ENCODE measurements around the gene PRSS27. TPM values are rescaled to one million over a fixed set of nuclear protein-coding genes. Genes with fewer than 3 reads are reported as not detected.

PRSS27 gene
- total RNA-seq, 1 donor from 2014 or later = 2.3 TPM

DNA sequence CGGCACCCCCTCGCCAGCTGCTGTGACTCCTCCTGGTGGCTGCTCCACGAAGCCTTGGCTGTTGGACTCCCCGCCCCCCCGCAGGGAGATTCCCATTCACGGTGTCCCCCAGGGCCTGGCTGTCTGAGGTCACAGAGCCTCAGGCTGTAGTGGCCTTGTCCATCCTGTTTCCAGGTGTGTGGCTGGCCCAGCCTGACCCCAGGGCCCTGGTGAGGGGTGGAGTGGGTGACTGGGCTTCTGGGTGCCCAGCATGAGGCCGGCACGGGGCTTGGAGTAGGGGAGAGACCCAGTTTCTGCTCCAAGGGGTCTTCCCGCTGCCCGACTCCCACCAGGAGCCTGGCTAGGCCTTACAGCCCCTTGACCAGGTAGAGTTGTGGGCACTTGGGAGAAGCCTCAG is 10.4 kb downstream of the PRSS27 start:
- H3K4me3 Mint-ChIP-seq (ENCODE audit: unreplicated experiment) = no peak overlapping the region
- TF ChIP-seq EZH2 (IDR thresholded peaks at IDR 0.05; ENCODE audit: insufficient read depth, low read length) = no peak
- TF ChIP-seq CTCF (IDR thresholded peaks at IDR 0.05; ENCODE audit: insufficient read depth, low read depth, low read length) = no peak
- no peaks in the 10 kb centered on the region for H3K27me3 ChIP-seq (ENCODE audit: insufficient read depth, low read length)
- no peaks in the 10 kb centered on the region for H3K9me3 Mint-ChIP-seq (ENCODE audit: unreplicated experiment)
- no peak overlapping the region for H3K4me2 ChIP-seq (ENCODE audit: low read length)
- no peak overlapping the region for H3K27ac ChIP-seq (ENCODE audit: low read depth, low read length)
- H3K4me1 Mint-ChIP-seq (ENCODE audit: low read depth, unreplicated experiment) = no peaks in the 10 kb centered on the region
- H3K4me3 ChIP-seq (ENCODE audit: insufficient read depth, low read depth, low read length) = no peak overlapping the region
- H3K36me3 Mint-ChIP-seq (ENCODE audit: low read depth, unreplicated experiment) = peaks cover 1% of the 10 kb centered on the region
- peaks cover 47% of the 10 kb centered on the region for H4K20me1 ChIP-seq (ENCODE audit: insufficient read depth, low read length)
- H2AFZ ChIP-seq (ENCODE audit: low read depth, low read length) = no peak overlapping the region
- H3K9ac ChIP-seq (ENCODE audit: low read length) = no peak overlapping the region
- no peak for DNase-seq (ENCODE audit: low read depth)
- no peak overlapping the region for H3K27ac Mint-ChIP-seq (ENCODE audit: unreplicated experiment)
- H3K36me3 ChIP-seq (ENCODE audit: insufficient read depth, low read length) = peaks cover 7% of the 10 kb centered on the region
- no peak for FAIRE-seq
- H3K79me2 ChIP-seq (ENCODE audit: insufficient read depth, low read length) = peaks cover 5% of the 10 kb centered on the region
- no peaks in the 10 kb centered on the region for H3K9me3 ChIP-seq (ENCODE audit: insufficient read depth, low read depth, low read length)
- H3K27me3 Mint-ChIP-seq (ENCODE audit: low read depth, unreplicated experiment) = no peaks in the 10 kb centered on the region
- no peaks in the 10 kb centered on the region for H3K4me1 ChIP-seq (ENCODE audit: insufficient read depth, low read length)

GRCh38 chr16:2708955-2709587 is 11.0 kb downstream of the PRSS27 start:
- Histone ChIP-seq H3K36me3 (ENCODE audit: insufficient read depth, low read length) (peaks cover 7% of the 10 kb centered on the region), H3K4me1 (ENCODE audit: insufficient read depth, low read length) (no peaks in the 10 kb centered on the region), H3K27ac (ENCODE audit: low read depth, low read length) (no peak overlapping the region), H2AFZ (ENCODE audit: low read depth, low read length) (no peak overlapping the region), H3K4me3 (ENCODE audit: insufficient read depth, low read depth, low read length) (no peak overlapping the region), H3K9me3 (ENCODE audit: insufficient read depth, low read depth, low read length) (no peaks in the 10 kb centered on the region), H4K20me1 (ENCODE audit: insufficient read depth, low read length) (peaks cover 47% of the 10 kb centered on the region), H3K9ac (ENCODE audit: low read length) (no peak overlapping the region), H3K79me2 (ENCODE audit: insufficient read depth, low read length) (peaks cover 5% of the 10 kb centered on the region), H3K27me3 (ENCODE audit: insufficient read depth, low read length) (no peaks in the 10 kb centered on the region), H3K4me2 (ENCODE audit: low read length) (no peak overlapping the region)
- peaks cover 1% of the 10 kb centered on the region for H3K36me3 Mint-ChIP-seq (ENCODE audit: low read depth, unreplicated experiment)
- H3K27me3 Mint-ChIP-seq (ENCODE audit: low read depth, unreplicated experiment) = no peaks in the 10 kb centered on the region
- TF ChIP-seq EZH2 (IDR thresholded peaks at IDR 0.05; ENCODE audit: insufficient read depth, low read length) = no peak
- no peak for TF ChIP-seq CTCF (IDR thresholded peaks at IDR 0.05; ENCODE audit: insufficient read depth, low read depth, low read length)
- no peaks in the 10 kb centered on the region for H3K4me1 Mint-ChIP-seq (ENCODE audit: low read depth, unreplicated experiment)
- FAIRE-seq (no peak), DNase-seq (ENCODE audit: low read depth) (no peak)
- no peak overlapping the region for H3K4me3 Mint-ChIP-seq (ENCODE audit: unreplicated experiment)
- H3K27ac Mint-ChIP-seq (ENCODE audit: unreplicated experiment) = no peak overlapping the region
- no peaks in the 10 kb centered on the region for H3K9me3 Mint-ChIP-seq (ENCODE audit: unreplicated experiment)

DNA sequence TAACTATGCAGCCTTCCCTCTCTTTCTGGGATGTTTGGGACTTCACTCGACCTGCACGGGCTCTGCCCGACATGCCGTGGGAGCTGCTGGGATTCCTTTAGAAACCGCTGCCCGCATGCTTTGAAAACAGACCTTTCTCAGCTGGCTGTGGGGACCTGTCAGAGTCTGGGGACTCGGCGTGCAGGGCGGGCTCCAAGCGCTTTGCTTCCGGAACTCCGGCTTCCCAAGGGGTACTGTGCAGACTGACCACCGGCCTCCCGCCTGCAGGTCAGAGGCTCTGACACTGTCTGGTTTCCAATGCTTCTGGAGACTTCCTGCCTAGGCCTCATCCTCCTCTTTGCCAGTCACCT is 11.8 kb downstream of the PRSS27 start:
- Histone ChIP-seq H3K36me3 (ENCODE audit: insufficient read depth, low read length) (peaks cover 7% of the 10 kb centered on the region), H3K9me3 (ENCODE audit: insufficient read depth, low read depth, low read length) (no peaks in the 10 kb centered on the region), H3K4me3 (ENCODE audit: insufficient read depth, low read depth, low read length) (no peak overlapping the region), H2AFZ (ENCODE audit: low read depth, low read length) (no peak overlapping the region), H3K4me1 (ENCODE audit: insufficient read depth, low read length) (no peaks in the 10 kb centered on the region), H3K4me2 (ENCODE audit: low read length) (no peak overlapping the region), H3K27me3 (ENCODE audit: insufficient read depth, low read length) (no peaks in the 10 kb centered on the region), H3K79me2 (ENCODE audit: insufficient read depth, low read length) (peaks cover 5% of the 10 kb centered on the region), H4K20me1 (ENCODE audit: insufficient read depth, low read length) (peaks cover 55% of the 10 kb centered on the region), H3K27ac (ENCODE audit: low read depth, low read length) (no peak overlapping the region), H3K9ac (ENCODE audit: low read length) (no peak overlapping the region)
- no peak overlapping the region for H3K4me3 Mint-ChIP-seq (ENCODE audit: unreplicated experiment)
- no peaks in the 10 kb centered on the region for H3K27me3 Mint-ChIP-seq (ENCODE audit: low read depth, unreplicated experiment)
- FAIRE-seq = no peak
- H3K4me1 Mint-ChIP-seq (ENCODE audit: low read depth, unreplicated experiment) = no peaks in the 10 kb centered on the region
- TF ChIP-seq EZH2 (IDR thresholded peaks at IDR 0.05; ENCODE audit: insufficient read depth, low read length) (no peak), CTCF (IDR thresholded peaks at IDR 0.05; ENCODE audit: insufficient read depth, low read depth, low read length) (no peak)
- no peak for DNase-seq (ENCODE audit: low read depth)
- no peak overlapping the region for H3K27ac Mint-ChIP-seq (ENCODE audit: unreplicated experiment)
- peaks cover 1% of the 10 kb centered on the region for H3K36me3 Mint-ChIP-seq (ENCODE audit: low read depth, unreplicated experiment)
- no peaks in the 10 kb centered on the region for H3K9me3 Mint-ChIP-seq (ENCODE audit: unreplicated experiment)

All from astrocyte (in vitro differentiated cells and primary cell).